HL-60 (cell line): Measurements from ENCODE around the gene NUFIP2.

Experiments used
- DNase-seq, 2 experiments: peaks; one replicate each; pipeline ENCODE4 v3.0.0-alpha.2; 2010 to 2020; ENCODE audit warnings: low read depth in 1 of 2, low spot score in 1 of 2
- H3K27ac ChIP-seq: fragments of 250-450 bp; sonication (Bioruptor Pico); replicated peaks from 2 replicates; pipeline ENCODE4 v1.5.1; 2020; ENCODE audit warnings: mild to moderate bottlenecking, moderate library complexity
- H3K27me3 ChIP-seq: fragments of 250-450 bp; sonication (Bioruptor Pico); 2 replicates; pipeline ENCODE4 v1.5.1; 2021; ENCODE audit warnings: mild to moderate bottlenecking, moderate library complexity; ENCODE audit not compliant: insufficient read depth, poor library complexity, severe bottlenecking
- H3K4me3 ChIP-seq: replicated peaks from 2 replicates; pipeline ENCODE4 v1.5.1; 2011; ENCODE audit warnings: mild to moderate bottlenecking, control low read depth, low read length; ENCODE audit not compliant: insufficient read depth
- CTCF ChIP-seq: IDR thresholded peaks from one replicate; pipeline ENCODE4 v1.5.1; 2011; ENCODE audit warnings: low read length, control low read depth, inconsistent platforms; ENCODE audit not compliant: insufficient read depth
- GABPA ChIP-seq: IDR thresholded peaks from 2 replicates; pipeline ENCODE4 v1.6.1; 2012; ENCODE audit warnings: low read depth
- POLR2AphosphoS5 ChIP-seq: IDR thresholded peaks from 2 replicates; pipeline ENCODE4 v1.6.1; 2012; ENCODE audit warnings: low read depth
- SPI1 ChIP-seq: IDR thresholded peaks from 2 replicates; pipeline ENCODE4 v1.6.1; 2012; ENCODE audit warnings: low read depth, mild to moderate bottlenecking, borderline replicate concordance
- TF ChIP-seq, protein P1 (sequence below): IDR thresholded peaks from 2 replicates; pipeline ENCODE4 v1.6.1; 2012; ENCODE audit warnings: low read depth; ENCODE audit not compliant: insufficient replicate concordance

The NUFIP2 gene

DNA sequence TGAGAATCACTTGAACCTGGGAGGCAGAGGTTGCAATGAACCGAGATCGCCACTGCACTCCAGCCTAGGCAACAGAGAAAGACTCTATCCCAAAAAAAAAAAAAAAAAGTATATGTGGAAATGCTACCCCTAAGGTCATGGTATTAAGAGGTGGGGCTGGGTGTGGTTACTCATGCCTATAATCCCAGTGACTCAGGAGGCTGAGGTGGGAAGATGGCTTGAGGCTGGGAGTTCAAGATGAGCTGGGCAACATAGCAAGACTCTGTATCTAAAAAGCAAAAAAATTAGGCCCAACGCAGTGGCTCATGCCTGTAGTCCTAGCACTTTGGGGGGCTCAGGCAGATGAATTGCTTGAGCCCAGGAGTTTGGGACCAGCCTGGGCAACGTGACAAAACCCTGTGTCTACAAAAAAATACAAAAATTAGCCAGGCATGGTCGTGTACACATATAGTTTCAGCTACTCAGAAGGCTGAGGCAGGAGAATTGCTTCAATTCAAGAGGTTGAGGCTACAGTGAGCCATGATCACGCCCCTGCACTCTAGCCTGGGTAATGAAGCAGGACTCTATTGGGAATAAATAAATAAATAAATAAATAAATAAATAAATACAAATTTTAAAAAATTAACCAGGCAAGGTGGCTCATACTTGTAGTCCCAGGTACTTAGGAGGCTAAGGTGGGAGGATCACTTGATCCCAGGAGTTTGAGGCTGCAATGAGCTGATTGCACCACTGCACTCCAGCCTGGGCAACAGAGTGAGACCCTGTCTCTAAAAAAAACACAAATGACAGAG lies 32.3 kb upstream of the NUFIP2 start:
- no peak for DNase-seq
- TF ChIP-seq CTCF (no peak), SPI1 (no peak), POLR2AphosphoS5 (no peak), GABPA (no peak)
- TF ChIP-seq, protein P1, sequence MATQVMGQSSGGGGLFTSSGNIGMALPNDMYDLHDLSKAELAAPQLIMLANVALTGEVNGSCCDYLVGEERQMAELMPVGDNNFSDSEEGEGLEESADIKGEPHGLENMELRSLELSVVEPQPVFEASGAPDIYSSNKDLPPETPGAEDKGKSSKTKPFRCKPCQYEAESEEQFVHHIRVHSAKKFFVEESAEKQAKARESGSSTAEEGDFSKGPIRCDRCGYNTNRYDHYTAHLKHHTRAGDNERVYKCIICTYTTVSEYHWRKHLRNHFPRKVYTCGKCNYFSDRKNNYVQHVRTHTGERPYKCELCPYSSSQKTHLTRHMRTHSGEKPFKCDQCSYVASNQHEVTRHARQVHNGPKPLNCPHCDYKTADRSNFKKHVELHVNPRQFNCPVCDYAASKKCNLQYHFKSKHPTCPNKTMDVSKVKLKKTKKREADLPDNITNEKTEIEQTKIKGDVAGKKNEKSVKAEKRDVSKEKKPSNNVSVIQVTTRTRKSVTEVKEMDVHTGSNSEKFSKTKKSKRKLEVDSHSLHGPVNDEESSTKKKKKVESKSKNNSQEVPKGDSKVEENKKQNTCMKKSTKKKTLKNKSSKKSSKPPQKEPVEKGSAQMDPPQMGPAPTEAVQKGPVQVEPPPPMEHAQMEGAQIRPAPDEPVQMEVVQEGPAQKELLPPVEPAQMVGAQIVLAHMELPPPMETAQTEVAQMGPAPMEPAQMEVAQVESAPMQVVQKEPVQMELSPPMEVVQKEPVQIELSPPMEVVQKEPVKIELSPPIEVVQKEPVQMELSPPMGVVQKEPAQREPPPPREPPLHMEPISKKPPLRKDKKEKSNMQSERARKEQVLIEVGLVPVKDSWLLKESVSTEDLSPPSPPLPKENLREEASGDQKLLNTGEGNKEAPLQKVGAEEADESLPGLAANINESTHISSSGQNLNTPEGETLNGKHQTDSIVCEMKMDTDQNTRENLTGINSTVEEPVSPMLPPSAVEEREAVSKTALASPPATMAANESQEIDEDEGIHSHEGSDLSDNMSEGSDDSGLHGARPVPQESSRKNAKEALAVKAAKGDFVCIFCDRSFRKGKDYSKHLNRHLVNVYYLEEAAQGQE = no peak
- no peak overlapping the region for H3K4me3 ChIP-seq
- no peak overlapping the region for H3K27ac ChIP-seq
- H3K27me3 ChIP-seq = no peaks in the 10 kb centered on the region

- DNase-seq = no peak
- H3K27me3 ChIP-seq = no peaks in the 10 kb centered on the region
- no peak overlapping the region for H3K27ac ChIP-seq
- no peak for TF ChIP-seq GABPA
- TF ChIP-seq, protein P1 = no peak
- TF ChIP-seq SPI1 = no peak
- TF ChIP-seq CTCF = no peak
- no peak for TF ChIP-seq POLR2AphosphoS5
- H3K4me3 ChIP-seq = no peak overlapping the region
These were observed 28.4 kb upstream of the NUFIP2 start for GRCh38 chr17:29322363-29322762.

- Histone ChIP-seq H3K4me3 (no peak overlapping the region), H3K27me3 (no peaks in the 10 kb centered on the region), H3K27ac (no peak overlapping the region)
- DNase-seq = no peak
- no peak for TF ChIP-seq CTCF
- TF ChIP-seq, protein P1 = no peak
- TF ChIP-seq POLR2AphosphoS5 = no peak
- TF ChIP-seq SPI1 = no peak
These were observed 9.4 kb upstream of the NUFIP2 start for GRCh38 chr17:29303386-29303785.
